ENCODE measurements around the gene CEP126.

DNA sequence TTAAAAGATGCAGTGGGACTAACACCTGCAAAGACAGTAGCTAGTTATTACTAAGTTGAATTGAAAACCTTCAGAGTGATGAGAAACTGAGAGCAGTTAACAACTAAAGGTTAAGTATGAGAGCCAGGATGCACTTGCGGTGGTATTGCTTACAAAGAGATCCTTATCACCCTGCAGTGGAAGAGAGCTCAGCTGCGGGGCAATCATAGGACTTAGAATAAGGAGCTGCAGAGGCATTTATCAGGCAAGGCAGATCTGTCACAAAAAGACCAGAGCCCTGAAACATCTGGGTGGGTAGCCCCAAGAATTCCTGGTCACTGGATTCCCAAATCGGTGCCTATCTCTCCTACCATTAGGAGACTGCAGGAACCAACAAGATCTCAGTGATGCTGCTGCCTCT lies 98.1 kb downstream of the CEP126 start:
- TF ChIP-seq CTCF (IDR thresholded peaks at IDR 0.05) (no peak), POLR2AphosphoS5 (IDR thresholded peaks at IDR 0.05; ENCODE audit: insufficient read depth in 1 of 2, low read depth in 1 of 2) (no peak)
